GM12878 (cell line): ENCODE data around the gene CTNNAL1. TPM values are rescaled to one million over a fixed set of nuclear protein-coding genes. Genes with fewer than 3 reads are reported as not detected.

Experiments used
- CTCF ChIP-seq, 3 experiments: IDR thresholded peaks in 2 of 3; conservative IDR thresholded peaks in 1 of 3; 2 replicates each; pipeline ENCODE4 v1.5.1; 2011; ENCODE audit warnings: low read depth in 3 of 3, low read length in 3 of 3, mild to moderate bottlenecking in 3 of 3, control low read depth in 2 of 3, moderate library complexity in 2 of 3, inconsistent platforms in 1 of 3, mixed read lengths in 1 of 3; ENCODE audit not compliant: control insufficient read depth in 2 of 3, insufficient read depth in 1 of 3; ENCODE audit errors: extremely low read depth in 1 of 3
- EP300 ChIP-seq, 2 experiments: fragments of 150-350 bp in 1 of 2; IDR thresholded peaks; 2 replicates each; pipeline ENCODE4 v1.6.1; 2011 to 2012; ENCODE audit warnings: low read depth in 2 of 2, low read length in 2 of 2, borderline replicate concordance in 1 of 2, improper control_type of control experiment in 1 of 2, inconsistent platforms in 1 of 2; ENCODE audit not compliant: control insufficient read depth in 1 of 2
- HDAC2 ChIP-seq: fragments of 200-600 bp; sonication (generic); IDR thresholded peaks from 2 replicates; pipeline ENCODE4 v1.6.1; 2017
- SMAD5 ChIP-seq: IDR thresholded peaks from 2 replicates; pipeline ENCODE4 v1.6.1; 2016; ENCODE audit warnings: antibody characterized with exemption, low read depth
- WRNIP1 ChIP-seq: IDR thresholded peaks from 2 replicates; pipeline ENCODE4 v1.6.1; 2011; ENCODE audit warnings: low read depth, low read length, improper control_type of control experiment, borderline replicate concordance
- ZBTB4 ChIP-seq: fragments of 450-650 bp; formaldehyde crosslinking; IDR thresholded peaks from 2 replicates; pipeline ENCODE4 v1.4.0; 2022; ENCODE audit warnings: mild to moderate bottlenecking, moderate library complexity
- ZNF274 ChIP-seq: IDR thresholded peaks from one replicate; pipeline ENCODE4 v1.8.0; 2011; ENCODE audit not compliant: insufficient read length, insufficient read depth
- polyA plus RNA-seq, 11 experiments: library from polyadenylated mRNA; depleted of rRNA in 4 of 11; unstranded in 6 of 11; stranded (reverse) in 5 of 11; fragments of >200 nt; fragmentation: Nextera tagmentation in 4 of 11; fragmentation: Illumina TruSeq in 1 of 11; extraction: Ambion mirVana in 4 of 11; extraction: Trizol in 1 of 11; gene quantifications; 1 replicate in 1 of 11; 2 replicates in 10 of 11; pipeline versions ENCODE4 v1.2.1 to v1.2.3, GENCODE V29; 2011 to 2016; ENCODE audit warnings: inconsistent platforms in 2 of 11, missing spikeins in 2 of 11, low read depth in 1 of 11
- total RNA-seq, 4 experiments: library from RNA; depleted of rRNA in 3 of 4; stranded (reverse); fragments of >200 nt in 3 of 4; fragmentation: Illumina TruSeq in 1 of 4; extraction: Trizol in 1 of 4; gene quantifications; 2 replicates each; pipeline versions ENCODE4 v1.2.1 to v1.2.3, GENCODE V29; 2013 to 2021

CTNNAL1 gene
- total and polyA plus RNA-seq, 10 of the 15 experiments (the other 5 are each of a cell fraction or from before 2014, with no cell fraction given) = 16.3 to 82.5 (median 45.2) TPM

- no peak for TF ChIP-seq CTCF (IDR thresholded peaks at IDR 0.05 in 2 of 3, conservative IDR thresholded peaks at IDR 0.05 in 1 of 3; ENCODE audit: control insufficient read depth in 2 of 3, extremely low read depth in 1 of 3, insufficient read depth in 1 of 3, low read depth in 3 of 3, low read length in 3 of 3)
- TF ChIP-seq ZBTB4 = no peak
- TF ChIP-seq WRNIP1 = no peak
- no peak for TF ChIP-seq SMAD5
- no peak for TF ChIP-seq EP300 (IDR thresholded peaks at IDR 0.05; ENCODE audit: borderline replicate concordance in 1 of 2, control insufficient read depth in 1 of 2, low read depth in 2 of 2, low read length in 2 of 2)
- no peak for TF ChIP-seq ZNF274
- no peak for TF ChIP-seq HDAC2
These were observed 644 bp upstream of the CTNNAL1 start (continued) for GRCh38 chr9:109013679-109014607.
